HG02852 (cell line): ENCODE results near the gene STK31.
"Not testable (repeated sequence)": the region's sequence is repeated elsewhere in the genome, so short reads cannot be mapped to it uniquely, and the experiment has no call there.

Experiments
- ATAC-seq: cut with Tn5 transposase; IDR thresholded peaks from one replicate; pipeline ENCODE4 v1.9.1; 2021; ENCODE audit warnings: mild to moderate bottlenecking, moderate library complexity; ENCODE audit not compliant: unreplicated experiment

The STK31 gene, protein sequence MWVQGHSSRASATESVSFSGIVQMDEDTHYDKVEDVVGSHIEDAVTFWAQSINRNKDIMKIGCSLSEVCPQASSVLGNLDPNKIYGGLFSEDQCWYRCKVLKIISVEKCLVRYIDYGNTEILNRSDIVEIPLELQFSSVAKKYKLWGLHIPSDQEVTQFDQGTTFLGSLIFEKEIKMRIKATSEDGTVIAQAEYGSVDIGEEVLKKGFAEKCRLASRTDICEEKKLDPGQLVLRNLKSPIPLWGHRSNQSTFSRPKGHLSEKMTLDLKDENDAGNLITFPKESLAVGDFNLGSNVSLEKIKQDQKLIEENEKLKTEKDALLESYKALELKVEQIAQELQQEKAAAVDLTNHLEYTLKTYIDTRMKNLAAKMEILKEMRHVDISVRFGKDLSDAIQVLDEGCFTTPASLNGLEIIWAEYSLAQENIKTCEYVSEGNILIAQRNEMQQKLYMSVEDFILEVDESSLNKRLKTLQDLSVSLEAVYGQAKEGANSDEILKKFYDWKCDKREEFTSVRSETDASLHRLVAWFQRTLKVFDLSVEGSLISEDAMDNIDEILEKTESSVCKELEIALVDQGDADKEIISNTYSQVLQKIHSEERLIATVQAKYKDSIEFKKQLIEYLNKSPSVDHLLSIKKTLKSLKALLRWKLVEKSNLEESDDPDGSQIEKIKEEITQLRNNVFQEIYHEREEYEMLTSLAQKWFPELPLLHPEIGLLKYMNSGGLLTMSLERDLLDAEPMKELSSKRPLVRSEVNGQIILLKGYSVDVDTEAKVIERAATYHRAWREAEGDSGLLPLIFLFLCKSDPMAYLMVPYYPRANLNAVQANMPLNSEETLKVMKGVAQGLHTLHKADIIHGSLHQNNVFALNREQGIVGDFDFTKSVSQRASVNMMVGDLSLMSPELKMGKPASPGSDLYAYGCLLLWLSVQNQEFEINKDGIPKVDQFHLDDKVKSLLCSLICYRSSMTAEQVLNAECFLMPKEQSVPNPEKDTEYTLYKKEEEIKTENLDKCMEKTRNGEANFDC

DNA sequence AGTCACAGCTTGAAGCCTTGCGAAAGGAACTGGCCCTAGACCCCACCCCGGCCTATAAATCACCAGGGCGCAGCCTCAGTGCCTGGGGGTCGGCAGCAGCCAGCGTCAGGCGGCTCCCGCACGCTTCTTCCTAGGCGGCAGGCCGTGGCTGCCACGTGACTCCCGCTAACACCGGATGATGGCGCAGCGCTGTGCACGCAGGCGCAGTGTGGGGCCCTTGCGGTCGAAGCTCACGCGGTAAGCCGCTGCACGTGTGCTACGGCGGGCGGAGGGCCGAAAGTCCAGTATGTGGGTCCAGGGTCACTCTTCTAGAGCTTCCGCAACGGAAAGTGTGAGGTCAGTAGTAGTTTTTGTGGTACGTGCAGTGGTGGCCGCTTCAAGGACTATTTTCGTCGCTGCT, at the start of gene STK31:
Gene STK31 (plus strand): TSS at position 220 of the 400 bp plus-strand sequence. CDS start 67 bp downstream, at position 287.
- ATAC-seq: no peak

DNA sequence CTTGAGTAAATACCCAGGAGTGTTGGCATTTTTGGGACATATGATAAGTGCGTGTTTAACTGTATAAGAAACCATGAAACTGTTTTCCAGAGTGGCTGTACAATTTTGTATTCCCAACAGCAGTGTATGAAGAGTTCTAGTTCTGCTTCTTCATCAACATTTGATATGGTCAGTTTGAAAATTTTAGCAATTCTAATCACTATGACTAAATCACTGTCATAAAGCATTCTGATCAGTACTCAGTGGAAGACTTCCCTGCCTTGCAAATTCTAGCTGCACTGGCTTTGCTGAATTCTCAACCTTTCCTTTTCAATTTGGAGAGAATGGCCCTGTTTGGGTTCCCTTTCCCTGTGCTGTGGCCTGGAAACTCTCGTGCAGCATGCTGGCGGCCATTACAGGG, 48.6 kb upstream of the STK31 start:
- no peak for ATAC-seq

DNA sequence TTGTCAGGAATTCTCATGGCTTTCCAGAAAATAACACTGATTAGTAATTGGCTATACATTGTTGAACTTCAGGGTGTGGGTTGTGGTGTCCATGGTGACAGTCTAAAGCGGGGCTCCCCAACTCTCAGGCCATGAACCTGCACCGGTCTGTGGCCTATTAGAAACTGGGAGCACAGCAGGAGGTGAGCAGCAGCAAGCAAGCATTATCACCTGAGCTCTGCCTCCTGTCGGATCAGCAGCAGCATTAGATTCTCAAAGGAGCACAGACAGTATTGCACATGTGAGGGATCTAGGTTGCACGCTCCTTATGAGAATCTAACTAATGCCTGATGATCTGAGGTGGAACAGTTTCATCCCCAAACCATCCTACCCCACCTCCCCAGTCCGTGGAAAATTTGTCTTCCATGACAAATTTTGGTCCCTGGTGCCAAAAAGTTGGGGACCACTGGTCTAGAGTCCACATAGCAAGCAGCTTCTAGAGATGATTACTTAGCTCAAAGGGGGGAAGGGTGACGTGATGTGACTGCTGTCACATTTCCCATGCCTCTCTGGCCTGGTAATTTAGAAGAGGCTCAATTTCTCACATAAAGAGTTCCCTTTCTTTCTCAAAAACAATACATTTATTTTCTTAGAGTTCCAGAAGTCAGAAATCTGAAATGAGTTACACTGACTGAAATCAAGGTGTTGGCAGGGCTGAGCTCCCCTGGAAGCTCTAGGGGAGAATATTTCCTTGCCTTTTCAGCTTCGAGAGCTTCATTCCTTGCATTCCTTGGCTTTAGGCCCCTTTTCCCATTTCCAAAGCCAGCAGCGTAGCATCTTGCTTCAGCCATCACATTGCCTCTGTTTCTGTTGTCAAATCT, 47.7 kb upstream of the STK31 start:
- no peak for ATAC-seq

DNA sequence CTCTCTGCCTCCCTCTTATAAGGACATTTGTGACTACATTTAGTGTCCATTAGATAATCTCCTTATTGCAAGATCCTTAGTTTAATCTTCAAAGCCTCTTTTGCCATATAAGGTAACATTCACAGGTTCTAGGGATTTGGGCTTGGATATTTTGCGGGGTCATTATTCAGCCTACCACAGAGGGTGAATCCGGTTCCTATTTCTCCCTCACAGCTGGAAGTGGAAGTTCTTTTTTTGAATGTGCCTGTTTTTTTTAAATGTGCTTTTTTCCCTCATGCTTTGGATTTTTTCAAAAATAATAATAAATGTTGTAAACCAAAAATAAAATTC, 47.1 kb upstream of the STK31 start:
- ATAC-seq: no peak

DNA sequence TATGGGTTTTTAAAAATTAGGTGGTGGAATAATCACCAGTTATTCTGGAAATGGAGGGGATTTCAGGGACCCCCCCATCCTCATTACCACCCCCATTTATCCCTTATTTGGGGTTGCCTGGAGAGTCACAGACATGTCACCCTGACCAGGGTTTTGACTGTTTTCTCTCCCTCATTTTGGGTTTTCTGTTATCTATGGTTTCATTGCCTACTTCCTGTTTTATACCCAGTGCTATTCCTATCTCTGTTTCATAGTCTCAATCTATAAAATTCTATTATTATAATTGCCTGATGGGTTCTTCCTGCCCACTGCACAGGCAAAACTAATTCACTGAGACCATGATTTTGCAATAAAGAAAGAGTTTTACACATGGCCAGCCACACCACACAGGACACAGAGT, 45.9 kb upstream of the STK31 start:
- ATAC-seq: no peak

DNA sequence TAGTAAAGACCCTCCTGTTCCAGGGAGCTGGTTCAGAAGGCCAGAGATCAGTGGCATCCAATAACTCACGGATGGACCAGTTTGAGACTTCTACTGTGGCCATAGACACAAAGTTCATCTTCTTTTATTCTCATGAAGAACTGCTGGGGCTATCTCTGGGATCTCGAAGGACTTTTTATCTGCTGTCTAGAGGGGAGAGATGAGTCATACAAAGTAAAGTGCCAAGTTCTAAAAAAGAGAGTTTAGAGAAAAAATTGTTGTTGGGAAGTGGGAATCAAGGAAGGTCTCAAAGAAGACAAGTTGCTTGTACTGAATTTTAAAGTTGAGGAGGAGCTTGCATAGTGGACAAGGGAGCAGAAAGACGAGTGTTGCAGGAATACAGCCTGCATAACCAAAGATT, 38.0 kb upstream of the STK31 start:
- no peak for ATAC-seq

DNA sequence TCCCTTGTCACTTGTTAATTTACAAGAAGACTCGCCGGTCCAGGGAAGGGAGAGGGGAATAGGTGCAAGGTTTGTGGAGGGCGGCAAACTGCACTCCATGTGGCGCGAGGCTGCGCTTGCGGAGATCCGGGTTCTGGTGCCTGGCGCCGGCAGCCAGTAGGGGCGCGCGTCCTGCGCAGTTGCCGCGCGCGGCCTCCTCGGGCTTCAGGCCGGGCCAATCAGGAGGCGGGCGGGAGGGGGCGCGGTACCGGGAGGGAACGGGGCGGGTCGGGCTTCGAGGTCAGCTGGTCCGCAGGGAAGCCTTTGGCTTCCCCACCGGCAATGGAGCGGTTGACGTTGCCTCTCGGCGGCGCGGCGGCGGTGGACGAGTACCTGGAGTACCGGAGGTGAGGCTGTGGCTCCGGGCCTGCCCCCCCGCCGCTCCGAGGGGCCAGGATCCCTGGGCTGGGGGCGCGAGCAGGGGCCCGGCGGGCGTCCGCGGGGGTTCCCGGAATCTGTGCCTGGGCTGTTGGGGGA, 30.1 kb upstream of the STK31 start, which contains the start of gene FAM221A:
Gene FAM221A (plus strand): TSS at position 302 of the 516 bp plus-strand sequence. CDS start 20 bp downstream, at position 322.
- ATAC-seq: peak; percentile 92

DNA sequence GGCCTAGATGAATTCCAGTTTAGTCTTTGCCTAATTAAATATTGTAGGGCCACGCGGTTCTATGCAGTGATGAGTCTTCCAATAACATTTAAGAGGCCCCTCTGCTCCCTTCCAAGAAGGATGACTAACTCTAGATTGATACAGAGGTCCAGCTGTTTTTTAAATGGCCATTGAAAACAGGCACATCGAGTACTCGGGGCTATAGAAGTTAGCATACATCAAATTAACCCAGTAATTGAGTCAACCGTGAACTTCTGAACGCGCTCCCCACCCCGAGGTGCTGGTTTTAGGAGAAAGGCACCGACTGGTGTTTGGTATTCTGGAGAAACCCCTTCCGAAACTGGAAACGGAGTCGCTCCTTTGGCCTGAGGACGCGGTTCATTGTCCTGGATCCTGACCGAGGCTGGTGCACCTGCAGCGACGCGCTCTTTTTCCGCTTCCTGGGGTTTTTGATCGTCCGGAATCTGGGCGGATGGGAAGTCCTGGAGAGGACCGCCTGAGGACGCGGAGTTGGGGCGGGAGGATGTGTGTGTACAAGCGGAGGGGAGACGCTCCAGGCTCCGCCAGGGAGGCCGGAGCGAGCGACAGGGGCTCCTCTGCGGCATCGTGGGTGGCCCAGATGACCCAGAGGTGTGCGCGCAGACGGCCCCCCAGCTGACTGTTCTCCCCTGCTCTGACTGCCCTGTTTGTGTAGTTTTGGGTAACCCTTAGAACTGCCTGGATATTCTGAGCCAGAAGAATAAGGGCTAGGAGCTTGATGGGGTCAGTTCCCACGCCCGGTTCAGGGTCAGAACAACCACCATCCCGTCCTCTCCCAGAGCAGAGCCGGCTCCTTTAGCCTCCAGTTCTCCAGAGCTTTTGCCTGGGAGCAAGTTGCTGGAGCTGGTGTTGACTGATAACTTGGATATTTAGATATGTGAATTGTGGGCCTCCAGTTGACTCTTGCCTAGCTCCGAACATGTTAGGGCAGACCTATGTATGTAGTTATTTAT, 29.3 kb upstream of the STK31 start:
- peak; percentile 49 for ATAC-seq

DNA sequence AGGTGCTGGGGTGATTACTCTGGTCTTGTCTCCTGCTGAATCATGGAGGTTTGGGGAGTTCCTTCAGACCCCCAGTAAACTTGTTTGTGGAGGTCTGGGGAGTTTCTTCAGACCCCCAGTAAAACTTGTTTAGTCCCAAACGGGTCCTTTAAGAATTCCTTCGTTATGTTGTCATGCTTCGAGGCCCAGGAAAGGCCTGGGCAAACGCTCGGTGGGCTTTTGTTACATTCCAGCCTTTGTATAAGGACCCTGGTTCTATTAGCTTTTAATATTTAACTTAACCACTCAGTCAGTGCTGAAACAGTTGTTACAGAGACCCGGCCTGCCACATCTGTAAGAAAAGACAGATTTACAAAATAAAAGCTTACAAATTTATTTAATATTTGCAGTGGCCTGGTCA, 26.0 kb upstream of the STK31 start:
- not testable (repeated sequence) for ATAC-seq

DNA sequence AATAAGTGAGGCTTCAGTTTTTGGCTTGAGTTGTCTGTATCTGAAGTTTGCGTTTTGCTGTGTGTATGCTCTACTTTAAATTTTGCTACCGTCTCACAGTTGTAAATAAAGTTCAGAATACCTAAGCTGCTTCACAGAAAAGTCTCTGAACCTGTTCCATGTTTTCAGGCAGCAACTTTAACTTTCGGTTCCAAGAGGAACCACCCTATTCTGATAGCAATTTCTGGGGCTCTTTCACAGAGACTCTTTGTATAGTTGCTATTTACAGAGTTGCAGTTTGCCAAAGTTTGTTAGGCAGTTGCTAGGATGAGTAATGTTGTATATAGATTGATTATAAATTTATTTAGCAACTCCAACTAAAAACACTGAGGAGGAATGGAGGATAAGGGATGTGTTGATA, 24.3 kb upstream of the STK31 start:
- ATAC-seq: no peak

DNA sequence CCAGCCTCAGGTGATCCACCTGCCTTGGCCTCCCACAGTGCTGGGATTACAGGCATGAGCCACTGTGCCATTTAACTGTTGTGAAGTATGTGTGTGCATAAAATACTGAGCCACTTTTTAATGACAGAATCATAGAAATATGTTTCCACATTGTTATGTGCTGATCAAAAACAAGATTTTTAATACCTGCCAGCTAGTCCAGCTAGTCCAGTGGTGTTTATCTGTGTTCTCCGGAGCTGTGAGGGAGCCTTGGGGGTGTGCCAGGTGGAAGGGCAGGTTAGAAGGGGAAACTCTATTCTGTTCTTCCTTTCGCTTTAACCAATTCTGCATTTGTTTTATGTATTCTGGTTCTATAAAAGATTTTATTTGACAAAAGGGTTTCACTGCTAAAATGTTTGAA, 23.0 kb upstream of the STK31 start:
- ATAC-seq: no peak

DNA sequence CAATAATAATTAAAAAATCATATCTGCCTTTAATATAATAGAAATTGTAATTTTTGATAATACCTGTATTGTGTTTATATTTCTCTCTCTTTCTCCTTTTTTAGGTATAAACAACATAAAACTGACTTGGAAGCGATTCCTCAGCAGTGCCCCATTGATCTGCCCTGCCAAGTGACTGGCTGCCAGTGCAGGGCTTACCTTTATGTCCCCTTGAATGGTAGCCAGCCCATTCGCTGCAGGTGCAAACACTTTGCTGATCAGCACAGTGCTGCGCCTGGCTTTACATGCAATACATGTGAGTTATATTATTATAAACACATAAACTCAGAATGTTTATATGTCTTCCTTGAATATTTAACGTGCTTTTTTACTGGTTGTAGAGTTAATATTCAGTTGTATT, 20.9 kb upstream of the STK31 start:
- ATAC-seq: no peak

DNA sequence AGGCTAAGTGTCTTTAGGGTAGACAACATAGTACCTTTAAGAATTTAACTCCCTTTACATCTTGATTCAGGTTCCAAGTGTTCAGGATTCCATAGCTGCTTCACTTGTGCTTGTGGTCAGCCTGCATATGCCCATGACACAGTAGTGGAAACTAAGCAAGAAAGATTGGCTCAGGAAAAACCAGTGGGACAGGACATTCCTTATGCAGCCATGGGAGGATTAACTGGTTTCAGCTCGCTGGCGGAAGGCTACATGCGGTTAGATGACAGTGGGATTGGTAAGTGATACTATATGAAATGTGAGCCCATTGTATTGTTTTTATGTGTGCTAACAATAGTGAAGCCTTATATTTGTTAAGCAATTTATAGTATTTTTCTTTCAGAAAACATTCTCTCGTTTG, 18.7 kb upstream of the STK31 start:
- no peak for ATAC-seq

DNA sequence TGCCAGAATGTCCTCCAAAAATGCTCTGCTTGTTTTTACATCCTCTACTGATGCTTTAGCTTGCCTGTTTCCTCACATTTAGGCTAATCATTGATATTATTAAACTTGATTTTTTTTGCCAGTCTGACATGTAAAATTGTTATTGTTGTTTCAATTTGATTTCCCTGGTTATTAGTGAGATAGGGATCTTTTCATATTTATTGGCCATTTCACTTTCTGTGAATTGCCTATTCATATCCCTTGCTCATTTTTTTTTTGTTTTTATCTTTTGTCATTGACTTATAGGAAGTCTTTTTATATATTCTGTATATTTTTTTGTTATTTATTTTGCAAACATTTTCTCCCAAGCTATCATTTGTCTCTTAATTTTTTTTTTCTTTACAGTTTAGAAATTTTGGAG, 16.8 kb upstream of the STK31 start:
- ATAC-seq: no peak

DNA sequence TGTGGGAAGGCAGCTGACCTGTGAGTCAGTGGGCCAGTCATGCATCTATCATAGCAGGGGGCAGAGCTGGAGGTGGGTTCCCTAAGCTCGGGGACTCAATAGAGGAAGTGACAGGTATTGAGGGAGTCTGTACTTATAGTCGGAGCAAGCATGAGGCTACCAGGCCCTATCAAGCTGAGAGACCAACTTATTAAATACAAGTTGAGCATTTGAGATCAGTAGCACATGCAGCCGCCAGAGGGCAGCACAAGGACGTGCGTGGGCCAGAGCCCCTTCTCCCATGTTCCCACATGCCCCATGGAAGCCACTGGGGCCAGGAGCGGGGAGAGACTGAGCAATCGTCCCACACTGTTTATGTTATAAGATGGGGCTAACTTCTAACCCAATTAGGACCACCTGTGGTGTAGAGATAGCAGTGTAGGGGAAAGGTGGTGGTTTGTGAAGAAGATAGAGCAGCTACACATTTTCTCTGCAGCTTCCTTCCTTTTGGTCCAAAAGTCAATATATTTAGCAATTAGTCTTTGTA, 13.0 kb upstream of the STK31 start:
- no peak for ATAC-seq

DNA sequence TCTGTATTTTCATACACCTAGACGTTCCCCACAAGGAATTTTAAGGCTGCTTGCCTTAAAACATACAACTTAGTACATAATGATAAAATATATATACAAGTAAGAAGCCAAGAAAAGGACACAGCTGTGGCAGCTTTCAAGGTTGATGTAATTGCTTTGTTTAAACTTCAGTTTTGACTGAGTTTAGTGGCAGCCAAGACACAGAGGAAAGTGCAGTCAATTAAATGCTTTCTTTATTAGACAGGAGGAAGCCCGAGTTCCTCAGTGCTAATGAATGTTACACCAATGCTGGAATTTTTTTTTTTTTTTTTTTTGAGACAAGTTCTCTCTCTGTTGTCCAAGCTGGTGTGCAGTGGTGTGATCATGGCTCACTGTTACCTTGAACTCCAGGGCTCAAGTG, 11.2 kb upstream of the STK31 start:
- ATAC-seq: no peak

DNA sequence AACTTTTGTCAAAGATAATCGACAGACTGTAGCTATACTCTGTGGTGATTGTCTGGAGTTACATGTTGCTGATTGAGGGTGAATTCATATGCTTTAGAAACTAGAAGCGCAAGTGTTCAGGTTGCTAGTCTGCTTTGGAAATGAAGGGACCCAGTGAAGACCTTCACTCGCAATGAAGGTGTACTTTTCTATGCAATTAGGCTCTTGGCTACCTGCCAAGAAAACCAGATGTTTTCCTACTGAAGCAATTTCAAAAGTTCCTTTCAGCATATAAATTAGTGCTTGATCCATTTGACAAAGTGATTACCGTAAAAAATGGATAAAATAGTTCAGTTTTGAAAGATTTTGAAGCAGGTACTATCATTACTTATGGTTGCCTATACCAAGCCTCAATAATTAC, 10.0 kb upstream of the STK31 start:
- no peak for ATAC-seq

DNA sequence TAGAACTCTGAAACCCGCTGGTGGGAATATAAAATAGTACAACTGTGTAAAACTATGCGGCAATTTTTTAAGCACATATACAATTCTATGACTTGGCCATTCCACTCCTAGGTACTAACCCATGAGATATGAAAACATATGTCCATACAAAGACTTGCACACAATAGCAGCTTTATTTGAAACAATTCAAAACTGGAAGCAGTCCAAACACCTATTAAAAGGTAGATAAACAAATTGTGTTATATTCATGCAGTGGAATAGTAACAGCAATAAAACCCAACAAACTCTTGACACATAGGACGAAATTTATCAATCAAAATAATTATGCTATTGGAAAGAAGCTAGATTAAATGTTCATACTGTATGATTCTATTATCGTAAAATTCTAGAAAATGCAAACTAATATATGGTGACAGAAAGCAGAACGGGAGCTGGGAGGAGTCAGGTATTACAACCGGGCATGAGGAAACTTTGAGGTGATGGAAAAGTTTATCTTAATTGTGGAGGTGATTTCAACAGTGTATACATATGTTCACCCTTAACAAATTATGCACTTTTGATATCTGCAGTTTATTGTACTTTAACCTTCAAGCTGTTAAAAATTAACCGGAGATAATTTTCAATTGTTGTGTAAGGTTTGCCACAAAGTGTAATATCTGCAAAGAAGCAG, 803 bp upstream of the STK31 start:
- ATAC-seq: no peak
